NCI-H226 (cell line): ENCODE measurements around the gene ITK.

ENCODE experiments used
- DNase-seq: peaks from one replicate; pipeline ENCODE4 v3.0.0-alpha.2; 2015

Gene ITK

DNA sequence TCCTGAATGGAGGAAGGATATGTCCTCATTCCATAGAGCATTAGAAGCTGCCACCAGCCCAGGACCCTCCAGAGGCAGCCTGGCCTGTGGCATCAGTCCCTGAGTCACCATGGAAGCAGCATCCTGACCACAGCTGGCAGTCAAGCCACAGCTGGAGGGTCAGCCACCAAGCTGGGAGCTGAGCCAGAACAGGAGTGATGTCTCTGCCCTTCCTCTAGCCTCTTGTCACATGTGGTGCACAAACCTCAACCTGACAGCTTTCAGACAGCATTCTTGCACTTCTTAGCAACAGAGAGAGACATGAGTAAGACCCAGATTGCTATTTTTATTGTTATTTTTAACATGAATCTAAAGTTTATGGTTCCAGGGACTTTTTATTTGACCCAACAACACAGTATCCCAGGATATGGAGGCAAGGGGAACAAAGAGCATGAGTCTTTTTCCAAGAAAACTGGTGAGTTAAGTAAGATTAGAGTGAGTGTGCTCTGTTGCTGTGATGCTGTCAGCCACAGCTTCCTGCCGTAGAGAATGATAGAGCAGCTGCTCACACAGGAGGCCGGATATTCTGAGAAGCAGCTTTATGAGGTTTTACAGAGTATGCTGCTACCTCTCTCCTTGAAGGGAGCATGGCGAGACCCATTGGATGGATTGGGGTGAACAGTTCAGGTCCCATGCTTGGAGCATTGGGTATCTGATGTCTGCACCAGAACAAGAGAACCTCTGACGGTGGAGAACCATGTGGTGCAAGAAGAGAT lies 72.2 kb downstream of the ITK start:
- DNase-seq: no peak

GRCh38 chr5:157253547-157253946 lies 72.9 kb downstream of the ITK start:
- DNase-seq: no peak

GRCh38 chr5:157258450-157258849 lies 77.8 kb downstream of the ITK start:
- DNase-seq: no peak

- no peak for DNase-seq
Measured at GRCh38 chr5:157259699-157260098, 79.1 kb downstream of the ITK start.

DNA sequence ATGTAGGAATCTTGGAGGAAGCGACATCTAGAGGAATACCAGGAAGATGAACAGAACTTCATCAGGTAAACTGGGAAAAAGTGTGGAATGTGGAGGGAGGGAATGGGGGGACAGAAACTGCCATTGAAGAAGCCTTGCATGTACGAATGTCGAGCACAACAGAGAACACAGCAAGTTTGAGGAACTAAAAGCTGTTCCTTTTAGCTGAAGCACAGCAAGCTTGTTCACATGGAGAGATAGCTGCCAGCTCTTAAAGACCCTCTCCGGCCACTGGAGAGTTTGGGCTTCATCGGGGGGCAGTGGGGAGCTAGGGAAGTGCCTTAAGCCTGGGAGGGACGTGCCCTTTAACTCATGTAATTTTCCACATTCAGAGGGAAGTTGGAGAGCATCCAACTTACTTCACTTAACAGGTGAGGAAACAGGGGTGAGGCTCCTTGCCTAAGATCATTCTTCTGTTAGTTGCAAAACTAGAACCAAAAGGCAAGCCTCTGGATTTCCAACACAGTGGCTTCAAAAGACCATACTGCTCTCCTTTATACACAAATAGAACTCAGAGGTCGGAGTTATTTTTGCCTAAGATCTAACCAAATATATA lies 83.0 kb downstream of the ITK start:
- DNase-seq: no peak

- no peak for DNase-seq
Measured at GRCh38 chr5:157265714-157266285, 85.2 kb downstream of the ITK start, which contains the start of gene CYFIP2. Gene CYFIP2 (plus strand): TSS chr5:157266123. CDS start chr5:157285362, 19,239 bp downstream.

DNA sequence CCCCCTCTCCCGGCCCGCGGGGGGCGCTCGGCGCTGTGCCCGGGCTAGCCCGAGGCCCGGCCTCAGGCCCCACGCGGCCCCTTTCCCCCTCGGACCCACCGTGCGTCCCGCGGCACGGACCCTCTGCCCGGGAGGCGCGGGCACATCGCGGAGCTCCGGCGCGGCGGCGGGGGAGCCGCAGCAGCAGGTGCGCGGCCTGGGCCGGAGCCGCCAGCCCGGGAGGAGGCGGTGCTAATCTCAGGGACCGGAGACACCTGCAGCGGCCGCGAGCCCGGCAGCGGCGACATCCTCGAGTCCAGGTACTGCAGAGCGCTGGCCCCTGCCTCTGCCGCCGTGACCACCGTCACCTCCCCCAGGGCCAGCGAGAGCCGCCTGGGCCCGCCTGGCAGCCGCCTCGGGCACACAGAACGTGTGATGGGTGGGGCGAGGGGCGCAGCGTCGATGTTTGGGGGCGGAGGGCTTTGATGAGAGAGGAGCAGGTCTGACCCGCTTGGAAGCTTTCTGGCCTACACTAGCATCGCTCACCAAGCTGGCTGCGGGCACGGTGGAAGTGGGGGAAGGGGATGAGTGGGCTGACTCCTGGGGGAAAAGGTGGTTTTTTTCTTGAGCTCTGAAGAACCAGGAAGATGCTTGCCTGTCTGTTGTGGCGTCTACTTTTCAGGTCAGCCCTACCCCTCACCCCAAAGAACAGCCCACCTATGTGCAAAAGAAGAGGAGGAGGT lies 85.8 kb downstream of the ITK start:
- no peak for DNase-seq

- DNase-seq: no peak
Measured at GRCh38 chr5:157267025-157267424, 86.4 kb downstream of the ITK start.

DNA sequence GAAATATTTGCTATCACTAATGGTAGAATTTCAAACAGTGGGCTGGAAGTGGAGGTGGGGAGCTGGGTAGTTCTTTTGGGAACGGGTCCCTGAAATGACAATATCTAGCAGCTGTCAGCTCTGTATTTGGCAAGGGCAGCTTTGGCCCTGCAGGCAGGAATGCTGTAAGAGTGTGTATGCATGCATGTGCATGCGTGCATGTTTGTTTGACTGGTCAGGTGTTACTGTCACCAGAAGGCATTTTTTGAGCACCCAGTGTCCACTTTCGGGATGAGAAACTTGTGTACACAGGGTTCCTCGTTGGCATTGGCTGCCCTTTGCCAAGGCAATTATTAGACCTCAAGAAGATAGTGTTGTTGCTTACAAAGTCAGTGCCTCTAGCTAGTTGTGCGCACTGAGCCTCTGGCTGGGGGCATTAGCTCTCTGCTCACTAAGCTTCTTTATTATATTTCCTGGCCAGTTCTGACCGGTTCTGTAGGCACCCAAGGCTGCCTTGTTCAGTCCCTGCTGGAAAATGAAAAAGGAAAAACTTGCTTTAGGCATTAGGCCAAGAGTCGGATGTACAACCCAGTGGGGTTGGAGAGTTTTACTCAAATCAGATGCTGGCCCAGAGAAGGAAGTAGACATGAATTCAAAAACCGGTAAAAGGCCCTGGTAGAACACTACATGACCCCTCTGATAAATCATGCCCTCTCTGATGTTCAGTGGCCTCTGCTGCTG lies 87.3 kb downstream of the ITK start:
- no peak for DNase-seq

- DNase-seq: no peak
Measured at GRCh38 chr5:157269165-157269671, 88.6 kb downstream of the ITK start.

DNA sequence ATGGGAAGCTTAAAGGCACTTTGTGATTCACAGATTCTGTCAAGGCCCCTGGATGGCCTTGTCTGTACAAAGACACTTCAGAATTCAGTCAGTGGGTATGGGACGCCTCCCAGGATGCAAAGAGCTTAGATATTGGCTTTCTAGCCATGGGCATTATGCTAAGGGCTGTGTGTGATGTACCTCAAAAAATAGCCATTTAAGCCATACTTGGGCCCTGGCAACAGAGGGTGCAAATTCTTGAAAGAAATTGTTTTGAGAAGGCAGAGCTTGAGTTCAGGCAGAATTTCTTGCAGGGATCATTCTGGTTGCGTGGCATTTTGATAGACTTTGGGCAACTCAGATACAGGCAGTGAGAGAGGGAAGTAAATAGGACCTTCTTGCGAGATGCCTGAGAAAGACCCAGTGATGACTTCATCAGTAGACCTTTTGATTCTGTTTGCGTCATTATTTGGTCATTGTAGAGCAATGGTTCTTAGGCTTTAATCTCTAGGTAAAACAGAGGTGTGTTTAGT lies 89.2 kb downstream of the ITK start:
- DNase-seq: no peak

DNA sequence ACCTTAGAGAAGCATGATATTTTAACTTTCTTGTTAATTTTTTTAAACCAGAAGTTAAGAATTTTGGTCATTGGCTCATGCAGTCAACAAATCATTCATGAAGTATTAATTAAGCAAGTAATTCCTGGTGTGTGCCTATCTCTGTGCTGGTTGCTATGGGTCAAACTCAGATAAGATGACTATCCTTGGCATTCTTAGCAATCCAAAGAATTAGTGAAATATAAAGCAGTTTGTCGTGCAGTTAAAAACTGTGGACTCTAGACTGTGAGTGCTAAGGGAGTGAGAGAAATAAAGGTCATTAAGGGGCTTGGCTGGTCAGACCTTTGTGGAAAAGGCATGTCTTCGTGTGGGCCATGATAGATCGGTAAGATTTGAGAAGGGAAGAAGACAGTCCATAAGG lies 90.1 kb downstream of the ITK start:
- no peak for DNase-seq

GRCh38 chr5:157271740-157272271 lies 91.2 kb downstream of the ITK start:
- DNase-seq: no peak

- no peak for DNase-seq
Measured at GRCh38 chr5:157273131-157273556, 92.5 kb downstream of the ITK start.

DNA sequence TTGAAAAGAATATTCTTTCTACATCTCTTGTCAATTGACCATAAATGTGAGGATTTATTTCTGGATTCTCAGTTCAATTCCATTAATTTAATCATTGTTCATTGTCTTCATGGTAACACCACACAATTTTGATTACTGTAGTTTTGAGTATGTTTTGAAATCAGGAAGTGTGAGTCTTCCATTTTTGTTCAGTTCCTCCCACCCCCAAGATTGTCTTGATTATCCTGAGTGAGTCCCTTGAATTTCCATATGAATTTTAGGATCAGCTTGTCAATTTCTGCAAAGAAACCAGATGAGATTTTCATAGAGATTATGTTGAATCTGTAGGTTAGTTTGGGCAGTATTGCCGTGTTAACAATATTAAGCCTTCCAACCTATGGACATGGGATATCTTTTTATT lies 94.8 kb downstream of the ITK start:
- DNase-seq: no peak

GRCh38 chr5:157278319-157279037 lies 97.8 kb downstream of the ITK start:
- DNase-seq: no peak

DNA sequence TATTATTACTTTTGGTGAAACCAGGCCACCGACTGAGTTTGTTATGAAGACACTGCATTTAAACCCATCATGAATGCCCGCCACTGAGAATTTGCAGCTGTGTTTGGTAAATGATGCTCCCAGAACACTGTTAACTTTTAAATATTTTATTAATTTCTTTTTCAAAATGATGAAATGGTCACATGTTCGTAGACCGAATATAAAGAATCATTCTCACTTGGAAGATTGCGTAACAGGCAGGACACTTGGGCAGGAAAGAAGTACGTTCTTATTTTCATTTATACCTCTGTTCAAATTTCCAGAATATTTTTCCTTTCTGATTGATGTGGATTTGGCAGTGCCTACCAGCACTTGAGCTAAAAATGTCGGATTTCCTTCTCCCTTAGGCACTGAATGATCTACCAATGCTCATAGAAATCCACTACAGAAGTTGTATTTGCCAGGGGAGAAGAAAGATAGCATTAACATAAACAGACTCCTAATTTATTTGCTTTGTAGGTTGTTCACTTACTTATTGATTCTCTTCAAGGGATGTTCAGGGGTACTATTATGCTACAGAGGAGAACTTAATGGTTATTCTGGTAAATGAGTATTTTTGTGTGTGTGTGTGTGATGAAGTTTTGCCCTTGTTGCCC lies 99.1 kb downstream of the ITK start:
- DNase-seq: no peak

DNA sequence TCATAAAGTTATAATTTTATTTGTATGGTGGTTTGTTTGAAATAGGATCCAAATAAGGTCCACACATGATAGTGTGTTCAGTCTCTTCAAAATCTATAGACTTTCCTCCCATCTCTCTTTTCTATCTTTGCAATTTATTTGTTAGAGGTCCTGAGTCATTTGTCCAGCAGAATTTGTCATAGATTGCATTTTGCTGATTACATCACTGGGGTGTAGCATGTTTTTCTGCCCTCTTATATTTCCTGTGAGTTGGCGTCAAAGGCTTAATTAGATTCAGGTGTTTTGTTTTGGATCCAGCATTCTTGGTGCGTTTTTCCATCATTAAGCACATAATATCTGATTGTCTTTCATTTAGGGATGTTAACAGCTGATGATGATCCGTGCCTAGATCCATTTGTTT lies 100.3 kb downstream of the ITK start:
- DNase-seq: no peak

- DNase-seq: no peak
Measured at GRCh38 chr5:157282150-157282549, 101.5 kb downstream of the ITK start.

DNA sequence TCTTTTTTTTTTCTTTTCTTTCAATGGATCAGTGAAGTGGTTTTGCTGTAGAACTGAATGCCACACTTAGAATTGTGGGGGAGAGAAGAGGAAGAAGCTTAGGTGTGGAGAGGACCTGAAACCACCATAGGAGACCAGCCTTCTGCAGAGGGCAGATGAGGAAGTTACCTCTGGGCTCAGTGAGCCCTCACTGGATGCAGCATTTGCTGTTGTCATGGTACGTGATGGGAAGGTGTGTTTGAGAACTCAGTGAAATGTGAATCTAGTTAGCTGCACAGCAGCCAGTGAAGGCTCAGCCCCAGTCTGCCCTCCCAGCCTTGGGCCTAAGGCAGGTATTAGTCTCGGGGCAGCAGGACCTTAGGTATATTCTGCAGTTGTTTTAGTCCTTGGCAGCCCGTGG lies 102.8 kb downstream of the ITK start:
- no peak for DNase-seq
